Activated CD8-positive, alpha-beta memory T cell treated with anti-CD3 and anti-CD28 coated beads for 4 hours (primary cell): Measurements from ENCODE around the gene FBXL16.
"Not testable (repeated sequence)": the region's sequence is repeated elsewhere in the genome, so short reads cannot be mapped to it uniquely, and the experiment has no call there.

Source experiments
- DNase-seq, 2 donors: peaks; one replicate each; pipeline ENCODE4 v3.0.0-alpha.2; 2020; ENCODE audit warnings: low read depth in 2 of 2

Gene FBXL16

GRCh38 chr16:692356-693108, 13.1 kb downstream of the FBXL16 start:
- DNase-seq: no peak

DNA sequence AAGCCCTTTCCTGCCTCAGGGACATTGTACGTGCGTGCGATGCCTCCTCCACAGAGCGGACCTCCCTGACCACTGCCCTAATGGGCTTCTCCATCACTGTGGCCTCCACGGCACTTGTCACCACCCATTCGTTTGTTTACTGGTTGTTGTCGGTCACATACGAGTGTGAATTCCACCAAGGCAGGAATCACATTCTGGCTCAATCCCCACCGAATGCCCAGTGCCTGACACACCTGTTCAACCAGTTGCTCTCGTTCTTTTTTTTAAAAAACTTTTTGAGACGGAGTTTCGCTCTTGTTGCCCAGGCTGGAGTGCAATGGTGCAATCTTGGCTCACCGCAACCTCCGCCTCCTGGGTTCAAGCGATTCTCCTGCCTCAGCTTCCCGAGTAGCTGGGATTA, 14.4 kb downstream of the FBXL16 start:
- not testable (repeated sequence) for DNase-seq

DNA sequence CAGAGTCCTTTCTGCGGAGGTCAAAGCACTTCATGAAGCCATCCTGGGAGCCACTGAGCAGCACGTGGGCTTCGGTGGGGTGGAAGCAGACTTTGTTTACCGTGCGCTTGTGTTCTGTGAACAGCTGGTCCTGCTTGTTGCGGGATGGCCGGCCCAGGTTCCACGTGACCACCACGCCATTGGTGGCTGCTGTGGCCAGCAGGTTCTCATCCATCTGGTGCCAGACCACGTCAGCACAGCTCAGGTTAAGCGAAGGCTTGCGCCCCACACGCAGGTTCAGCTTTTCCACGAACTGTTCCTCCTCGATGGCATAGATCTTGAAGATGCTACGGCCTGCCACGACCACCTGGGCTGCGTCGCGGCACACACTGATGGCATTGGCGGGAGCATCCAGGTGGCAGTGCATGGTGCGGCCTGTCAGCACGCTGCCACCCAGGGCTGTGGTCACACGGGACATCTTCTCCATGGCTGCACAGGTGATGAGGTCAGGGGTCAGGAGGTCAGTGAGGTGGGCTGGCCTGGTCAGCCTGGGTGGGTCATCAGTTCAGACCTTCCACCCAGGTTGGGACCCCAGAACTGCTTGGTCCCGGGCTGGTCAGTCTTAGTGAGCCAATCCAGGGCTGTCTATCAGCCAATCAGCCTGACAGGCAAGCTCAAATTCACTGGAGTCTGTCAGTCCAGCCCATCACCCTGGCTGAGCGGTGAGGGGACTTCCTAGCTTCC, 16.3 kb downstream of the FBXL16 start:
- DNase-seq: no peak

DNA sequence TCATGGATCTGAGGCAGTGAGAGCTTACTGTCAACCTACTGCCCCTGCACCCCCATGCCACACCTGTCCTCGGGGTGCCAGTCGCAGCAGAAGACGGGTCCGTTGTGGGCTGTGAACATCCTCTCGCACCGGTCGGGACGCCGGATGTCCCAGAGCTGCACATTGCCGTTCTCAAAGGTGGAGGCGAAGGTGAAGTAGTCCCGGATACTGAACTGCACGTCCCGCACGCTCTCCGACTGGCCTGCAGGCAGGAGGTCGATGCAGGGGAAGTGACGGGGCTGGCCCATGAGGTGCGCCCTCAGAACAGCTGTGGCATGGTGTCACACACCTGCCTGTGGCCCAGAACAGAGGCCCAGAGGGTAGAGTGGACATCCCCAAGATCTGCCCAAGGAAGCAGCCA, 18.1 kb downstream of the FBXL16 start:
- DNase-seq: no peak

DNA sequence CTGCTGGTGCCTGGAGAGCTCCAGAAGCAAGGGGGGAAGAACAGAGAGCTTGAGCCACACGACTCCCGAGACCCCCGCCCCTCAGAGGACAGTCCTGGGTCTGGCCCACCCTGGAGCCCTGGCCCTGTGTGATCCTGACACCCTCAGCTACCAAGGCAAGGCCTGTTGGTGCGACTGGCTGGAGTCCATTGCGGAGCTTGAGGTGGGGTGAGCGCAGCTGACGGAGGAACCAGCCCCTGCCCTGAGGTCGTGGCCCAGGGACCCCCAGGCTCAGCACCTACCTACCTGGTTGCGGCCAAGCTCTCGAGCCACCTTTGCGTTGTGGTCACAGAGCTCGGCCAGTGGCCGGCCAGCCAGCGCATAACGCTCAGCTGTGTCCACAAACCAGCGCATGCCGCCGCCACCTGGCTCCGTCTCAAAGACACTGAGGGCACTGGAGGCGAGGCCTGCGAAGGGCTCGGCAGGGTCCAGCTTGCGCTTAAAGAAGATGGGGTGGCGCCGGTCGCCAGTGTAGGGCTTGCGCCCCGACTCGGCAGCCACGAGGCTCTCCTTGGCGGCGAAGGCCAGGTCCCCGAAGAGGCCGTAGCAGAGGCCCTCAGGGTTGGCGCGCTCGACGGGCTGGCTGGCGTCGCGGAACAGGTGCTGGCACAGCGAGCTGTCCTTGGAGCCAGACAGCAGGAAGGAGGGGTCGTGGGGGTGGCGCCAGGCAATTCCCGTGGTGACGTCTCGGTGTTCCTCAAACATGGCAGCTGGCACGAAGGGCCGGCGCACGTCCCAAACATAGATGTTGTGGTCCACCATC, 18.9 kb downstream of the FBXL16 start:
- DNase-seq: no peak

GRCh38 chr16:685967-686366, 19.6 kb downstream of the FBXL16 start:
- no peak for DNase-seq

DNA sequence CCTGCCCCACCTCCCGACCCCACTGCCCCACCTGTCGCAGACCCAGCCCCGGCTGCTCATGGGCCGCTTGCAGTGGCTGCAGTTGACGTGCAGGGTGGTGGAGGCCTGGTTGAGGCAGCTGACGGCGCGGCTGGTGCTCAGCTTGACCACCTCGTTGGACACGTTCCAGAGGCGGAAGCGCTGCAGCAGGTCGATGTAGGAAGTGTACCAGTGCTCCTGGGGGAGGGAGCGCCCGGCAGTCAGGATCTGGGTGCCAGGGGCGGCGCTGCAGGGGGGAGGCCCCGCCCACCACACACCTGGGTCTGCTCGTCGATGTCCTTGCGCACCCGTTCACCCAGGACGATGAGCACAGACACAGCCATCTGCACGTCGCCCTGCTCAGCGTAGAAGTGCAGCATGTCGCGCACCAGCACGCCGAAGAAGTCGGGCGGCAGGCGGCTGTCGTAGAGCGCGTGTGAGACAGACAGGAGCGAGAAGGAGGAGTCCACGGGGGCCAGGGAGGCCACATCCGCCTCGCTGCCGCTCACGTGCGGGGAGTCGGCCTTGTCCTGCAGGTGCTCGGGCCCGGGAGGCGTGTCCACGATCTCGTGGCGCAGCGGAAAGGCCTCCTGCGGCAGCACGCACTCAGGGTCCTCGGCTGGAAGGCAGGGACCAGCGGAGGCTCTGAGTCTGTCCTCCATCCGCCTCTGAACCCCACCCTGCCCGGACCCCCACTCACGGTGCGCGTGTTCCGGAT, 20.5 kb downstream of the FBXL16 start:
- DNase-seq: no peak

DNA sequence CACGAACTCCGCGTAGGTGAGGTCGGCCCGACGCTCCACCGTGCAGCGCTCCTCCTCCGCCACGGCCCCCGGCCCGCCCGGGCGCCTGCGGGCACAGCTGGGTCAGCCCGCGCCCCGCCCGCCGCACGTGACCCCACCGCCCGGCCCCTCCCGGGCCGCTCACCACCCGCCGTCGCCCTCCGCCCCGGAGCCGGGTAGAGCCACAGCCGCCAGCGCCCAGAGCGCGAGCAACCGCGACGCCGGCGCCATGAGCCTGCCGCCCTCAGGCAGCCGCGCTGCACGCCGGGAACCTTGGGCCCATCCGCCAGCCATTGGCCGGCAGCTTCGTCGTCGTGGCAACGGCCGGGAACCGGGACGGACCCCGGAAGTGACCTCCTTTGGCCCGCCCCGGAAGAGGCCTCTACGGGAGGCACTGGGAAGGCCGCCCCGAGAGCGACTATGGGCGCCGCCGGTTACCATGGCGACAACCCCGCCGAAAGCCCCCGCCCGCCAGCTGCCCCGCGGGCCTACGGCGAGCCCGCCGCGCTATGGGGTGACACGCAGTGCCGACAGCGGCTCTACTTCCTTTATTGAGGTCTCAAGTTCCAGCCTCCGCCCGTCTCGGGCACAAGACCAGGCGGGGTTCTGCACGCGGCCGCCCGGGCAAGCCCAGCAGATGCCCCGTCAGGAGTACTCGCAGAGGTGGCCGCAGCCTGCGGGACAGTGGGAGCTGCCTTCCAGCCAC, 21.4 kb downstream of the FBXL16 start, which contains the start of gene JMJD8:
JMJD8 (minus strand) TSS at position 264 of the 724 bp plus-strand sequence; CDS start at position 249, 15 bp downstream.
- peak; percentile 93 to 94 for DNase-seq

DNA sequence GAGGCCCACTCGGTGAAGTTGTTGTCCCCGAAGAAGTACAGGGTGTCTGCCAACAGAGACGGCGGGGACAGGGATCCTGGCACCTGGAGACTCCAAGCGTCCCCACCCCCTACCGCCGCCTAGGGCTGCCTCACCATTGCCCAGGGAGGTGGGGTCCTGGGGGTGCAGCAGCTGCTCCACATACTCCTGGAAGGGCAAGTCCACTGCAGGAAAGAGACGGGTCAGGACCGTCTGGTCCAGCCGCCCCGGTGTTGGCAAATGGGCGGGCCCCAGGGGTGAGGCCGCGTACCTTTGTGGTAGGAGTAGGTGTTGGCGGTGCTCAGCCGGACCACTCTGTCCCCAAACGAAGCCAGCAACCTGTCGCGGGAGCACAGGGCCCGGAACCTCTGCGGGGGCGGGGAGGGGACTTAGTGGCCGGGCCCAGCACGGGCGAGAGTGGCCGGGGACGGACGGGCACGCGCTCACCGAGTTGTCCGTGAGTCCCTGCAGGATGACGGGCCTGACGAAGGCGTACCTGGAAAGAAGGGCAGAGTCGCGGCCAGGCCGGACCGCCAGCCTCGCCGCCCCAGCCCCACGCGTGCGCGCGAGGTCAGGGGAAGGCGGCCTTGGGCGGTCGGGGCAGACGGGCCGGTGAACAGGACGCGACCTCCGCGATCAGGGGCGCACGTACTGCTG, 22.1 kb downstream of the FBXL16 start:
- no peak for DNase-seq

DNA sequence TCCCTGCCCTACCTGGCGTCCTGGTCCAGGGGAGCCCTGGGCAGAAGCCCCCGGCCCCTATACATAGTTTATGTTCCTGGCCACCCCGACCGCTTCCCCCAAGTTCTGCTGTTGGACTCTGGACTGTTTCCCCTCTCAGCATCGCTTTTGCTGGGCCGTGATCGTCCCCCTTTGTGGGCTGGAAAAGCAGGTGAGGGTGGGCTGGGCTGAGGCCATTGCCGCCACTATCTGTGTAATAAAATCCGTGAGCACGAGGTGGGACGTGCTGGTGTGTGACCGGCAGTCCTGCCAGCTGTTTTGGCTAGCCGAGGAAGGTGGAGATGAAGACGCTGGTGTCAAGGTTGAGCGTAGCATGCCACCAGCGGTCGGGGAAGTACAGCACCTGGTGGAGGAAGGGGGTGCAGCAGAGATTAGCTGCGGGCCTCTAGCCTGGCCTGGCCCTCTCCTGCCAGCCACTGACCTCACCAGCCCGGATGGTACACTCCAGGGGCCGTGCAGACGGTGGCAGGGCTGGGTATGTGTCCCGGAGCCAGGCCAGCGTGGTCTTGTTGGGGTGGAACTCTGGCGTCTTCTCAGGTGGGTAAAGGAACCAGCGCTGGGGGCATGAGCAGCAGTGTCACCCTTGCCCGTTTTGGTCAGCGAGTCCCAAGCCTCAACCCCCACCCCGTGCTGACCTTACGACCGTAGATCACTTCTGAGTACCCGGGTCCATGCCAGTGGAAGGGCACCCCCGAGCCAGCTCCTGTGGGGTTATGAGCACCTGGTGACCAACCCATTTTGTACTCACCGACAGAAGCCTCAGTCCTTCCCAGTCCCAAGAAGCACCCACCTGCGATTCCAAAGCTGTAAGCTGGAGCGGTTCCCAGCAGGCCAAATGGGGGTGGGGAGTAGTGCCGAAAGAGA, 22.9 kb downstream of the FBXL16 start:
- no peak for DNase-seq

- no peak for DNase-seq
Measured at GRCh38 chr16:681746-682427, 23.7 kb downstream of the FBXL16 start.

DNA sequence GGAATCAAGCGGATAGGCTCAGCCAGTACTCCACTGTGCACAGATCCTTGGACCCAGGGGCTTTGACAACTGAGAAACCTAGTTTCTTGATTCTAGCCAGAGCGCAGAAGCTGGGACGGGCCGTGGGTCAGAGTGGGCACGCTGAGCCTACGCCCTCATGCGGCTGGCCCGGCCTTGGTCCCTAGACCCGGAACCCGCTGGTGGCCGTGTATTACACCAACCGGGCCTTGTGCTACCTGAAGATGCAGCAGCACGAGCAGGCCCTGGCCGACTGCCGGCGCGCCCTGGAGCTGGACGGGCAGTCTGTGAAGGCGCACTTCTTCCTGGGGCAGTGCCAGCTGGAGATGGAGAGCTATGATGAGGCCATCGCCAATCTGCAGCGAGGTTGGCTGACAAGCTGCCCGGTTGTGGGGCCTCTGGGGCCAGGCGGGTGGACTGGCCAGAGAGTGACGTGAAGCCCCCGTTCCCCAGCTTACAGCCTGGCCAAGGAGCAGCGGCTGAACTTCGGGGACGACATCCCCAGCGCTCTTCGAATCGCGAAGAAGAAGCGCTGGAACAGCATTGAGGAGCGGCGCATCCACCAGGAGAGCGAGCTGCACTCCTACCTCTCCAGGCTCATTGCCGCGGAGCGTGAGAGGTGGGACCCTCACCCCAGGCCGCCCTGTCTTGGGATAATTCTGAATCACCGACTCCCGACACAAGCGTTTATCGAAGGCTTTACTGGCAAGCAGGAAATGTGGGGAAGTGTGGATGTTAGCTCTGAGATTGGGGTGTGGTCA, 24.4 kb downstream of the FBXL16 start:
- no peak for DNase-seq

DNA sequence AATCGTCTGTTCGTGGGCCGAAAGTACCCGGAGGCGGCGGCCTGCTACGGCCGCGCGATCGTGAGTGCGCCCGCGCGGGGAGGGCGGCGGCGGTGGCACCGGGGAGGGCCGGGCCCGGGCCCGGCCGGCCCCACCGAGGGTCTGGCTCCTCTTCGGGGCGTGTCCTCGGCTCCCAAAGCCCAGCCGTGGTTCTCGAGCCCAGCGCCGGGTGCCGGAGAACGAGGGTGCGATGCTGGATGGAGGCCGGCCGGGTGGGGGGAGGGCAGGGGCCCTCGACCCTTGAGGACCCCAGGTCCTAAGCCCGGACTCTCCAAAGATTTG, 25.0 kb downstream of the FBXL16 start:
- DNase-seq: no peak

- peak; percentile 77 to 78 for DNase-seq
Measured at GRCh38 chr16:679814-680624, 25.6 kb downstream of the FBXL16 start, which contains the start of gene STUB1. Gene STUB1 (plus strand): TSS chr16:680410. CDS start chr16:680526, 116 bp downstream.

DNA sequence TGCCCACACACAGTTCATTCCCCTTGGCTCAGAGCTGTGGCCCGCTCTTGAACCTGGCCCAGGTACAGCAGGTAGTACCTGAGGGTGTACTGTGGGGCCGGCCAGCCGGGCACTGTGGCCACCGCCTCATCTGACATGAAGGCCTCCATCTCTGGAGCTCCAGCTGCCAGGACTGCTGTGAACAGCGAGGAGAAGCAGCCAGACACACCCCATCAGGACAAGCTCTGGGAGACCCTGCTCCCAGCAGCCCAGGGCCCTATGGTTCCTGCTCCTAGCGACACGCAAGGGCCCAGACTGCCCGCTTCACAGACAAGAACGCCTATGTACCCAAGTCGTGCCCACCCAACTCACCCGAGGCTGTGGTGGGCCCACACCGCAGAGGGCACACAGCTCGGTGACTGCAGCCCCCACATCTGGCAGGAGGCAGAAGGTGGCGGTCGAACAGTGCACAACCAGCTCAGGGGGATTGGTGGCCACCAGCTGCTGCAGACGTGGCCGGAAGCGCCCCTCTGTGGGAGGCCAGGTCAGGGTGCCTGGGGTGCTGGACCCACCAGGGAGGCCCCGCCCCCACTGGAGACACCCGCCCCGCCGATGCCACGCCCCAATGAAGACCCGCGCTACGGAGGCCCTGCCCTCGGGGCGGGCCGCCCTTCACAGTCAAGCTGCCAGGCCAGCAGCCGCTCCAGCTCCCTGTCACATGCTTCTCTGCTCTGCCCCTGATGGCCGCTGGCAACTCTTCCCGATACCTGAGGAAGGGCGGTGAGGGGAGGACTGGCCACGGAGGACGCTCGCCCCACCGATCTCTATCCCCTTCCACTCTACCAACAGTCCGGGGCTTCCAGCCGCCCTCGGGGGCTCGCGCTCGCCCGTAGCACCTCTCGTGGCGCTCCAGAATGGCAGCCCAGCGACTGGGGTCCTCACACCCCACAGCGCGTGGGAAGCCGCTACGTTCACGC, 26.5 kb downstream of the FBXL16 start:
- DNase-seq: no peak
